ENCODE results near the gene ACOX3.
"Not testable (repeated sequence)": the region's sequence is repeated elsewhere in the genome, so short reads cannot be mapped to it uniquely, and the experiment has no call there.

The ACOX3 gene

DNA sequence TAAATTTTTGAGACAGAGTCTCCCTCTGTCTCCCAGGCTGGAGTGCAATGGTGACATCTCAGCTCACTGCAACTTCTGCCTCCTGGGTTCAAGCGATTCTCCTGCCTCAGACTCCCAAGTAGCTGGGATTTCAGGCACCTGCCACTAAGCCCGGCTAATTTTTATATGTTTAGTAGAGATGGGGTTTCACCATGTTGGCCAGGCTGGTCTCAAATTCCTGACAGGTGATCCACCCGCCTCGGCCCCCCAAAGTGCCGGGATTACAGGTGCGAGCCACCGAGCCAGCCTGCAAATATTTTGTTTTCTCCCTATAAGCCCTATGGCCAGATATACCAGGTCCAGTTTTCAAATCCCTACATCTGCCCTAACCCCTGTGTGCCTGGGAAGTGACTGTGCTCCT is 99.2 kb downstream of the ACOX3 start:
- not testable (repeated sequence) for DNase-seq; H3K4me3 ChIP-seq (ENCODE audit: insufficient read depth, low read depth, low read length, poor library complexity, severe bottlenecking); H3K36me3 ChIP-seq (ENCODE audit: control insufficient read depth, insufficient read depth, low read length); H3K27ac ChIP-seq (ENCODE audit: insufficient read depth, low read length, poor library complexity, severe bottlenecking); H3K4me1 ChIP-seq (ENCODE audit: control insufficient read depth, insufficient read depth, low read length, poor library complexity, severe bottlenecking); H3K9me3 ChIP-seq (ENCODE audit: control insufficient read depth, low read length); H3K27me3 ChIP-seq (replicated peaks; ENCODE audit: control insufficient read depth, insufficient read depth, low read length, poor library complexity, severe bottlenecking)

DNA sequence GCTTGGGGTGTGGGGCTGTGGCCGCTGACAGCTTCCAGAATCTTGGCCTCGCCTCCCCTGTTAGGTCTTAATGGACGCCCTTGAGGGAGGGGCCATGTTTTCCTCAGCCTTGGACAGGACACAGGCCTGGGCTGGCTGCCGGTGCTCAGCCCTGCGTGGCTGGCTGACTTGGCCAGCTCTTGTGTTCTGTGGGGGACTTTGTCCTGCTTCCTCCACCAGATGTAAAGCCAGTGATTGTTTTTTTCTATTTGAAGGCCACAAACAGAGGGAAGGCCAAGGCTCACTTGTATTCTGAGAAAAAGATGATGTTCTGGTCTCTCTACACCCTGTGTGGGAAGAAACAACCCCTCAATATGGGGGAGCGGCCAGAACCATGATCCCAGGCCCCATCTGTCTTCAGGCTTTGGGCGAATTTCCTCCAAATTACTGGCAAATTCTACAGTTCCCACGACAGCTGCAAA is 99.7 kb downstream of the ACOX3 start:
- H3K4me1 ChIP-seq (ENCODE audit: control insufficient read depth, insufficient read depth, low read length, poor library complexity, severe bottlenecking), result no peaks in the 10 kb centered on the region
- DNase-seq, result no peak
- no peaks in the 10 kb centered on the region for H3K36me3 ChIP-seq (ENCODE audit: control insufficient read depth, insufficient read depth, low read length)
- H3K4me3 ChIP-seq (ENCODE audit: insufficient read depth, low read depth, low read length, poor library complexity, severe bottlenecking), result no peak overlapping the region
- no peaks in the 10 kb centered on the region for H3K9me3 ChIP-seq (ENCODE audit: control insufficient read depth, low read length)
- no peak overlapping the region for H3K27ac ChIP-seq (ENCODE audit: insufficient read depth, low read length, poor library complexity, severe bottlenecking)
- no peaks in the 10 kb centered on the region for H3K27me3 ChIP-seq (replicated peaks; ENCODE audit: control insufficient read depth, insufficient read depth, low read length, poor library complexity, severe bottlenecking)

- H3K36me3 ChIP-seq (ENCODE audit: control insufficient read depth, insufficient read depth, low read length), result no peaks in the 10 kb centered on the region
- DNase-seq, result no peak
- H3K27me3 ChIP-seq (replicated peaks; ENCODE audit: control insufficient read depth, insufficient read depth, low read length, poor library complexity, severe bottlenecking), result no peaks in the 10 kb centered on the region
- H3K9me3 ChIP-seq (ENCODE audit: control insufficient read depth, low read length), result no peaks in the 10 kb centered on the region
- H3K4me1 ChIP-seq (ENCODE audit: control insufficient read depth, insufficient read depth, low read length, poor library complexity, severe bottlenecking), result no peaks in the 10 kb centered on the region
- no peak overlapping the region for H3K27ac ChIP-seq (ENCODE audit: insufficient read depth, low read length, poor library complexity, severe bottlenecking)
- no peak overlapping the region for H3K4me3 ChIP-seq (ENCODE audit: insufficient read depth, low read depth, low read length, poor library complexity, severe bottlenecking)
These were observed 102.1 kb downstream of the ACOX3 start for GRCh38 chr4:8338351-8338961.

DNA sequence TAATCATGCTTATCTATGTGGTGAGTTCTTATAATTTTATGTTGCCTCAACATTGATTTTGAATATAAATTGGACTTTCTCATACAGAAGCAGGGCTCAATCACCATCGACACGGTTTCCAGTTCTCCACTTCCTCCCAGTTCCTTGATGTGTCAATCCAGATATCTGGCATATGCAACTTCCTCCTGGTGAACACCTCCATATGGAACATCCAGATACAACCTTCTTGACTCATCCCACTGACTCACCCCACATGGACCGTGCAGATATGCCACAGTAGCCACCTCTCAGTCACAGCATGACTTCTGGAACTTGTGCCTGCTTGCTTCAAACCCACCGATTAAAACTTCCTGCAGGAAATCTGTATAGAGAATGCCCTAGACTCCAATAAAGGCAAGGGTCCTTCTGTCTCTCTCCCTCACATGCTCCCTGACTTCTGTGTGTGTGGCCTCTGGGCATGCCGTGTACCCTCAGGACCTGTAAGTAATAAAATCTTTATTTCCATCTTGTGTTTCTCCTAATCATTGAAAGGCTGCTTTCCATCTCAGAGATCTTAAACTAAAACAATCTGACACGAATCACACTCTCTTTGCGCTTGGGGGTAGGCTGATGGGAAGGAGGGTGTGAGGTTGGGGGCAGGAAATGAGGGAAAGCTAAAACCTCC is 104.0 kb downstream of the ACOX3 start:
- DNase-seq, result no peak
- no peaks in the 10 kb centered on the region for H3K36me3 ChIP-seq (ENCODE audit: control insufficient read depth, insufficient read depth, low read length)
- H3K4me3 ChIP-seq (ENCODE audit: insufficient read depth, low read depth, low read length, poor library complexity, severe bottlenecking), result no peak overlapping the region
- no peaks in the 10 kb centered on the region for H3K4me1 ChIP-seq (ENCODE audit: control insufficient read depth, insufficient read depth, low read length, poor library complexity, severe bottlenecking)
- no peaks in the 10 kb centered on the region for H3K27me3 ChIP-seq (replicated peaks; ENCODE audit: control insufficient read depth, insufficient read depth, low read length, poor library complexity, severe bottlenecking)
- no peaks in the 10 kb centered on the region for H3K9me3 ChIP-seq (ENCODE audit: control insufficient read depth, low read length)
- H3K27ac ChIP-seq (ENCODE audit: insufficient read depth, low read length, poor library complexity, severe bottlenecking), result no peak overlapping the region

GRCh38 chr4:8335848-8336247 is 104.7 kb downstream of the ACOX3 start:
- no peak for DNase-seq
- H3K4me3 ChIP-seq (ENCODE audit: insufficient read depth, low read depth, low read length, poor library complexity, severe bottlenecking), result no peak overlapping the region
- H3K36me3 ChIP-seq (ENCODE audit: control insufficient read depth, insufficient read depth, low read length), result no peaks in the 10 kb centered on the region
- H3K4me1 ChIP-seq (ENCODE audit: control insufficient read depth, insufficient read depth, low read length, poor library complexity, severe bottlenecking), result no peaks in the 10 kb centered on the region
- H3K27ac ChIP-seq (ENCODE audit: insufficient read depth, low read length, poor library complexity, severe bottlenecking), result no peak overlapping the region
- no peaks in the 10 kb centered on the region for H3K9me3 ChIP-seq (ENCODE audit: control insufficient read depth, low read length)
- no peaks in the 10 kb centered on the region for H3K27me3 ChIP-seq (replicated peaks; ENCODE audit: control insufficient read depth, insufficient read depth, low read length, poor library complexity, severe bottlenecking)

- no peaks in the 10 kb centered on the region for H3K27me3 ChIP-seq (replicated peaks; ENCODE audit: control insufficient read depth, insufficient read depth, low read length, poor library complexity, severe bottlenecking)
- H3K27ac ChIP-seq (ENCODE audit: insufficient read depth, low read length, poor library complexity, severe bottlenecking), result no peak overlapping the region
- no peak for DNase-seq
- H3K36me3 ChIP-seq (ENCODE audit: control insufficient read depth, insufficient read depth, low read length), result no peaks in the 10 kb centered on the region
- H3K4me3 ChIP-seq (ENCODE audit: insufficient read depth, low read depth, low read length, poor library complexity, severe bottlenecking), result no peak overlapping the region
- H3K9me3 ChIP-seq (ENCODE audit: control insufficient read depth, low read length), result no peaks in the 10 kb centered on the region
- no peaks in the 10 kb centered on the region for H3K4me1 ChIP-seq (ENCODE audit: control insufficient read depth, insufficient read depth, low read length, poor library complexity, severe bottlenecking)
These were observed 105.6 kb downstream of the ACOX3 start for GRCh38 chr4:8334786-8335460.

GRCh38 chr4:8333726-8334460 is 106.6 kb downstream of the ACOX3 start:
- H3K4me3 ChIP-seq (ENCODE audit: insufficient read depth, low read depth, low read length, poor library complexity, severe bottlenecking), result no peak overlapping the region

DNA sequence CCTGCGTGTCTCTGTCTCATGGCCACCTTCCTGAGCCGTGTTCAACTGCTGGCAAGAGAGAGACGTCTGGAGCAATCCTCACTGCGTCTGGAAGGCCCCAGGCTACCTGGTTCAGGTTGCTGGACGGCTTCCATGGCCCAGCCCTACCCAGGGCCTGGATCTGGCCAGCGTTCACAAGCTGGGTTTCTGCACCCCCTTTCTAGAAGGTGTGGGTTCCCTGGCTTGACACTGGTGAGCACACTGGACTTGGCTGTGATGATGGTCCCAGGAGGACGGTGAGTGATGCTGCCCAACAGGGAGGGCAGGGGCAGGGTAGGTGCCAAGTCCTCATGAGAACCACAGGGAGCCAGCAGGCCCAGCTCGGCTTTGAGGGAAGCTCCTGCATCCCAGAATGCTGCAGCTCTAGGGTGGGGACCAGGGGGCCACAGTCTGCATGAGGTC is 107.6 kb downstream of the ACOX3 start:
- Histone ChIP-seq H3K4me3 (ENCODE audit: insufficient read depth, low read depth, low read length, poor library complexity, severe bottlenecking) (no peak overlapping the region), H3K36me3 (ENCODE audit: control insufficient read depth, insufficient read depth, low read length) (no peaks in the 10 kb centered on the region), H3K27me3 (replicated peaks; ENCODE audit: control insufficient read depth, insufficient read depth, low read length, poor library complexity, severe bottlenecking) (no peaks in the 10 kb centered on the region), H3K27ac (ENCODE audit: insufficient read depth, low read length, poor library complexity, severe bottlenecking) (no peak overlapping the region), H3K4me1 (ENCODE audit: control insufficient read depth, insufficient read depth, low read length, poor library complexity, severe bottlenecking) (no peaks in the 10 kb centered on the region), H3K9me3 (ENCODE audit: control insufficient read depth, low read length) (no peaks in the 10 kb centered on the region)
- DNase-seq, result no peak

More at GRCh38 chr4:8333726-8334460, 106.6 kb downstream of the ACOX3 start:
- Histone ChIP-seq H3K36me3 (ENCODE audit: control insufficient read depth, insufficient read depth, low read length) (no peaks in the 10 kb centered on the region), H3K27me3 (replicated peaks; ENCODE audit: control insufficient read depth, insufficient read depth, low read length, poor library complexity, severe bottlenecking) (no peaks in the 10 kb centered on the region), H3K9me3 (ENCODE audit: control insufficient read depth, low read length) (no peaks in the 10 kb centered on the region), H3K27ac (ENCODE audit: insufficient read depth, low read length, poor library complexity, severe bottlenecking) (no peak overlapping the region), H3K4me1 (ENCODE audit: control insufficient read depth, insufficient read depth, low read length, poor library complexity, severe bottlenecking) (no peaks in the 10 kb centered on the region)
- DNase-seq, result no peak

GRCh38 chr4:8332038-8332857 is 108.3 kb downstream of the ACOX3 start:
- H3K36me3 ChIP-seq (ENCODE audit: control insufficient read depth, insufficient read depth, low read length), result no peaks in the 10 kb centered on the region
- no peak overlapping the region for H3K27ac ChIP-seq (ENCODE audit: insufficient read depth, low read length, poor library complexity, severe bottlenecking)
- DNase-seq, result no peak

More at GRCh38 chr4:8332038-8332857, 108.3 kb downstream of the ACOX3 start:
- no peaks in the 10 kb centered on the region for H3K27me3 ChIP-seq (replicated peaks; ENCODE audit: control insufficient read depth, insufficient read depth, low read length, poor library complexity, severe bottlenecking)
- H3K4me3 ChIP-seq (ENCODE audit: insufficient read depth, low read depth, low read length, poor library complexity, severe bottlenecking), result no peak overlapping the region
- H3K9me3 ChIP-seq (ENCODE audit: control insufficient read depth, low read length), result no peaks in the 10 kb centered on the region
- H3K4me1 ChIP-seq (ENCODE audit: control insufficient read depth, insufficient read depth, low read length, poor library complexity, severe bottlenecking), result no peaks in the 10 kb centered on the region

Measured in effector memory CD4-positive, alpha-beta T cell (primary cell).